Liver (tissue), 3 donors: ENCODE data around the gene MS4A6E.

Experiments
- ATF3 ChIP-seq: IDR thresholded peaks from 2 replicates; pipeline ENCODE4 v1.6.1; 2016; ENCODE audit warnings: antibody characterized with exemption
- FOXA1 ChIP-seq: IDR thresholded peaks from 2 replicates; pipeline ENCODE4 v1.6.1; 2016; ENCODE audit warnings: antibody characterized with exemption
- FOXA2 ChIP-seq: IDR thresholded peaks from 2 replicates; pipeline ENCODE4 v1.6.1; 2016; ENCODE audit warnings: antibody characterized with exemption
- GABPA ChIP-seq, 2 donors: IDR thresholded peaks in 1 of 2; conservative IDR thresholded peaks in 1 of 2; 2 replicates each; pipeline ENCODE4 v1.6.1; 2016; ENCODE audit warnings: antibody characterized with exemption in 2 of 2, mild to moderate bottlenecking in 1 of 2, moderate library complexity in 1 of 2
- HNF4A ChIP-seq, 2 donors: conservative IDR thresholded peaks; 2 replicates each; pipeline ENCODE4 v1.6.1; 2016; ENCODE audit warnings: antibody characterized with exemption in 2 of 2, mild to moderate bottlenecking in 2 of 2
- NR2F2 ChIP-seq: IDR thresholded peaks from 2 replicates; pipeline ENCODE4 v1.6.1; 2016; ENCODE audit warnings: antibody characterized with exemption
- RAD21 ChIP-seq, 2 donors: IDR thresholded peaks; 2 replicates each; pipeline ENCODE4 v1.6.1; 2016; ENCODE audit warnings: antibody characterized with exemption in 2 of 2, mild to moderate bottlenecking in 2 of 2
- REST ChIP-seq: IDR thresholded peaks from 2 replicates; pipeline ENCODE4 v1.6.1; 2016; ENCODE audit warnings: antibody characterized with exemption, mild to moderate bottlenecking
- SP1 ChIP-seq: IDR thresholded peaks from 2 replicates; pipeline ENCODE4 v1.6.1; 2018; ENCODE audit warnings: antibody characterized with exemption, mild to moderate bottlenecking
- TAF1 ChIP-seq: conservative IDR thresholded peaks from 2 replicates; pipeline ENCODE4 v1.6.1; 2016; ENCODE audit warnings: antibody characterized with exemption, mild to moderate bottlenecking
- YY1 ChIP-seq: IDR thresholded peaks from 2 replicates; pipeline ENCODE4 v1.6.1; 2016; ENCODE audit warnings: antibody characterized with exemption, mild to moderate bottlenecking
- TF ChIP-seq, protein P1 (sequence below): fragments of 150-350 bp; IDR thresholded peaks from 2 replicates; pipeline ENCODE4 v1.5.1; 2017; ENCODE audit warnings: improper control_type of control experiment, low read depth, low read length; ENCODE audit not compliant: missing input control
- TF ChIP-seq, protein P2 (sequence below): IDR thresholded peaks from 2 replicates; pipeline ENCODE4 v1.6.1; 2016; ENCODE audit warnings: antibody characterized with exemption
- donor health status: healthy.
- donor health status: healthy.

- TF ChIP-seq, protein P1, sequence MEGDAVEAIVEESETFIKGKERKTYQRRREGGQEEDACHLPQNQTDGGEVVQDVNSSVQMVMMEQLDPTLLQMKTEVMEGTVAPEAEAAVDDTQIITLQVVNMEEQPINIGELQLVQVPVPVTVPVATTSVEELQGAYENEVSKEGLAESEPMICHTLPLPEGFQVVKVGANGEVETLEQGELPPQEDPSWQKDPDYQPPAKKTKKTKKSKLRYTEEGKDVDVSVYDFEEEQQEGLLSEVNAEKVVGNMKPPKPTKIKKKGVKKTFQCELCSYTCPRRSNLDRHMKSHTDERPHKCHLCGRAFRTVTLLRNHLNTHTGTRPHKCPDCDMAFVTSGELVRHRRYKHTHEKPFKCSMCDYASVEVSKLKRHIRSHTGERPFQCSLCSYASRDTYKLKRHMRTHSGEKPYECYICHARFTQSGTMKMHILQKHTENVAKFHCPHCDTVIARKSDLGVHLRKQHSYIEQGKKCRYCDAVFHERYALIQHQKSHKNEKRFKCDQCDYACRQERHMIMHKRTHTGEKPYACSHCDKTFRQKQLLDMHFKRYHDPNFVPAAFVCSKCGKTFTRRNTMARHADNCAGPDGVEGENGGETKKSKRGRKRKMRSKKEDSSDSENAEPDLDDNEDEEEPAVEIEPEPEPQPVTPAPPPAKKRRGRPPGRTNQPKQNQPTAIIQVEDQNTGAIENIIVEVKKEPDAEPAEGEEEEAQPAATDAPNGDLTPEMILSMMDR = no peak
- TF ChIP-seq TAF1 = no peak
- no peak for TF ChIP-seq YY1
- no peak for TF ChIP-seq GABPA (IDR thresholded peaks at IDR 0.05 in 1 of 2, conservative IDR thresholded peaks at IDR 0.05 in 1 of 2)
- TF ChIP-seq ATF3 = no peak
- TF ChIP-seq, protein P2, sequence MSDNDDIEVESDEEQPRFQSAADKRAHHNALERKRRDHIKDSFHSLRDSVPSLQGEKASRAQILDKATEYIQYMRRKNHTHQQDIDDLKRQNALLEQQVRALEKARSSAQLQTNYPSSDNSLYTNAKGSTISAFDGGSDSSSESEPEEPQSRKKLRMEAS = no peak
- TF ChIP-seq NR2F2 = no peak
- no peak for TF ChIP-seq SP1
- TF ChIP-seq HNF4A (conservative IDR thresholded peaks at IDR 0.05) = no peak
- TF ChIP-seq FOXA1 = no peak
- TF ChIP-seq RAD21 (IDR thresholded peaks at IDR 0.05) = no peak
- TF ChIP-seq FOXA2 = no peak
- TF ChIP-seq REST = no peak
Observed at GRCh38 chr11:60314635-60315321, 12.3 kb upstream of the MS4A6E start.
